SIG-M5 (cell line): ENCODE data around the gene CTCFL.
"Not testable (repeated sequence)": the region's sequence is repeated elsewhere in the genome, so short reads cannot be mapped to it uniquely, and the experiment has no call there.

Source experiments
- DNase-seq: peaks from one replicate; lab custom pipeline; 2025; lab: John Stamatoyannopoulos, UW

CTCFL gene

GRCh38 chr20:57507477-57507876 is 17.5 kb downstream of the CTCFL start:
- no peak for DNase-seq

- DNase-seq = no peak
These were observed 19.0 kb downstream of the CTCFL start for GRCh38 chr20:57505979-57506378.

- DNase-seq = no peak
These were observed 20.5 kb downstream of the CTCFL start for GRCh38 chr20:57504411-57504810.

GRCh38 chr20:57503035-57503658 is 21.8 kb downstream of the CTCFL start:
- DNase-seq = no peak

GRCh38 chr20:57502336-57502700 is 22.6 kb downstream of the CTCFL start:
- DNase-seq = no peak

- DNase-seq = no peak
These were observed 23.2 kb downstream of the CTCFL start for GRCh38 chr20:57501461-57502335.

- DNase-seq = no peak
These were observed 24.0 kb downstream of the CTCFL start for GRCh38 chr20:57500962-57501361.

- DNase-seq = no peak
These were observed 24.7 kb downstream of the CTCFL start for GRCh38 chr20:57500235-57500634.

- no peak for DNase-seq
These were observed 25.3 kb downstream of the CTCFL start for GRCh38 chr20:57499676-57500075.

- DNase-seq = no peak
These were observed 26.2 kb downstream of the CTCFL start for GRCh38 chr20:57498425-57499400.

GRCh38 chr20:57496592-57496991 is 28.3 kb downstream of the CTCFL start:
- DNase-seq = no peak

- DNase-seq = no peak
These were observed 29.0 kb downstream of the CTCFL start for GRCh38 chr20:57495978-57496377.

GRCh38 chr20:57493091-57493615 is 31.8 kb downstream of the CTCFL start:
- no peak for DNase-seq

GRCh38 chr20:57491373-57491772 is 33.6 kb downstream of the CTCFL start:
- no peak for DNase-seq

- not testable (repeated sequence) for DNase-seq
These were observed 36.7 kb downstream of the CTCFL start for GRCh38 chr20:57488277-57488676.

- DNase-seq = no peak
These were observed 39.2 kb downstream of the CTCFL start for GRCh38 chr20:57485770-57486169.

GRCh38 chr20:57484772-57485171 is 40.2 kb downstream of the CTCFL start:
- DNase-seq = no peak

GRCh38 chr20:57483287-57484050 is 41.5 kb downstream of the CTCFL start:
- DNase-seq = no peak

GRCh38 chr20:57482796-57483195 is 42.1 kb downstream of the CTCFL start:
- DNase-seq = no peak

GRCh38 chr20:57482148-57482547 is 42.8 kb downstream of the CTCFL start:
- DNase-seq = no peak

- DNase-seq = no peak
These were observed 43.6 kb downstream of the CTCFL start for GRCh38 chr20:57481281-57481711.
